ENCODE measurements around the gene ZSCAN10.

- TF ChIP-seq CTCF (conservative IDR thresholded peaks at IDR 0.05; ENCODE audit: low read length) (no peak), EZH2phosphoT487 (IDR thresholded peaks at IDR 0.05; ENCODE audit: borderline replicate concordance) (no peak)
Measured at GRCh38 chr16:3122926-3123570, 24.0 kb upstream of the ZSCAN10 start.

Measured in Loucy (cell line).